RKO (cell line): ENCODE data around the gene ARHGAP6.

Experiments
- DNase-seq: peaks from one replicate; pipeline ENCODE4 v3.0.0-alpha.2; 2016; ENCODE audit warnings: low spot score

The ARHGAP6 gene

DNA sequence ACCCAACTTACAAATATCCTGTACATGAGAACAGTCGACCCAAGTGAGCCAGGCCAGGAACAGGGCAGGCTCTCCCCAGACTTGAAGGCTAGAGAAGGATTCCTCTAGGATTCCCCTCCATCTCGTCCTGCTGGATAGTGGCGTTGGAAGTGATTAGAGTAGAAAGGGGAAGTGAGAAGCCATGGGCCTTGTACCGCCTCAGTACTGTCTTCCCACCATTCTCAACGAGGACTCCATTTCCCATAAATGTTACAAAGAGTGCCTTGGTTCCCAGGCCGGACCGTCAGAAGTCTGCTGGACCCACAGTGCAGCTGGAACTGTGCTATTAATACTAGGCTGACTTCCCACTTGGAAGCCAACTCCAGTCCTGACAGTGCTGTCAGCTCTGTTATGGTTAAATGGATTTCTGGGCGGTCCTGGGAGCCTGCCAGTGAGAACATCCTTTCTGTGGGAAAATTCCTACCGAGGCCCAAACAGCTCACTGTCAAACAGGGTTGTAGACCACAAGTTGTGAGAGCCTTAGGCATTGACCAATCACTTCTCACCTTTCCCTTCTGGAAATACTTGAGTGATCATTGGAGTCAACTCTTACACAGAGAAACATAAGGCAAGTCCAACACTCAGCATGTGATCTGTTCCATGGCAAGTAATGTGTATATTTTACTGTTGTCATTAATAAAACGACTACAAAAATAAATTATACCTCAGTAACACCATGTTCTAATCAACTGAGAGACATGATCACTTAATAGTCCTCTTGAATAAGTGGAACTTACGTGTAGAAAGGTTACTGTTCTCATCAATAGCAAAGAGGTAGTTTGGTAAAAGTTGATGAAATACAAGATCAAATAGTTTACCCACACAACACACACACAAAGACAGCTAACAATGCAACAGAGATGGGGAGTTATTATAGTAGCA, 314.1 kb downstream of the ARHGAP6 start:
- DNase-seq: no peak

DNA sequence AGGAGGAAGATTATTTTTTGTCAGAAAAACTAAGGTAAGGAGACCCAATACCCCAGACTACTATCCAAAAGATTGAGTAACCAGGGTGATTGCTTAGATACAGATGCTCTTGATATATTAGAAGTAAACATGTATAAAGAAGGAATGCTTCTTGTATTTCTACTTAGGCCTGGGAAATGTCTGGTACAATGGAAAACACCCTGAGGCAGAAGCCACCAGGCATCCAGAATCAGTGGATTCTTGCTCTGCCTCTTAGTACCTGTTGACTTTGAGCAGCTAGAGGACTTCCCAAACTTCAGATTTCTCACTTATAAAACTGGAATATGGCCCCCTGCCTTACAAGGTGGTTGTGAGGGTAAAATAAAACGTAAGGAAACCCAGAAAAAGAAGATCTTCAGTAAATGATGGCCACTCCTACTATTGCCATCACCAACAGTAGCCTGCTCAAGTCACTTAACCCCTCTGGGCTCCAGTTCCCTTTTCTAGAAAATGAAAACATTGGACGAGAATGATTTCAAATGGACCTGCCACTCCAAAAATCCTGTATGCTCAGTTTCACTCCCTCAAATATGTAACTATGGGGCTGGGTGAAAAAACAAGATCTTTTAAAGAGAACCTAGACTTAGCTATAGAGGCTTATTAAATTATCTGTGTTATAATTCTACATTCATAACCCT, 315.9 kb downstream of the ARHGAP6 start:
- DNase-seq: no peak

DNA sequence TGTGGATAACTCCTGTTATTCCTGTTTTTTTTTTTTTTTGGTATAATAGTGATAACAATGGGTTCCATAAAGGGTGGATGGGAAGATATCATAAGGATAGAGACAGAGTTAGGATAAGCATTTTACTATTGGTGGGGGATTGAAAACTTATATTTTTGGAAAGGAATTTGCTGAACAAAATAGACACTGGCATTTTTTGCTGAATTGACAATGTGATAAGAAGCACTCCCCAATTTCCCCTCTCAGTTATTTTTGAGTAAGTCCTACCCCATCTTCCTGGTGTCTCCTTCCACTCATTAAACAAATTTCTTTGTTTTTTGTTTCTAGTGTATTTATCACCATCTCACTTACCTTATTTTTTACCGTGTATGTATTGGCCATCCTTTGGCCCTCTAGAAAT, 316.7 kb downstream of the ARHGAP6 start:
- DNase-seq: no peak

DNA sequence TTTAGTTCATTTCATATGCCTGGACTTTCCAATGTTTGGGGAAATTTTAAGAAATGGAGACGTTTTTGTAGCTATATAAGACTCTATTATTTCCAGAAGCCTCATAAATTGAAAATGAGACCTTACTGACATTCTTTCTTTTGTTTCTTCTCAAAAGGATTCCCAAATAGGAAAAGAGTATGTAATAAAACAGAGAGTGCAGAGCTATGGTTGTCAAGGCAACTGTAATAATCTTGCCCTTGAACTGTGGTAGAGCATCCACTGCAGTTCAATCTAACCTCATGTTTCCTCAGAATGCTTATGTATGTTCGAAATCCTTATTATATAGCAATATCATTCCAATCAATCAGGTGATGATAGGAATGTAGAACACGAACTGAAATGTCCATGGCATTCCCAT, 318.4 kb downstream of the ARHGAP6 start:
- no peak for DNase-seq

DNA sequence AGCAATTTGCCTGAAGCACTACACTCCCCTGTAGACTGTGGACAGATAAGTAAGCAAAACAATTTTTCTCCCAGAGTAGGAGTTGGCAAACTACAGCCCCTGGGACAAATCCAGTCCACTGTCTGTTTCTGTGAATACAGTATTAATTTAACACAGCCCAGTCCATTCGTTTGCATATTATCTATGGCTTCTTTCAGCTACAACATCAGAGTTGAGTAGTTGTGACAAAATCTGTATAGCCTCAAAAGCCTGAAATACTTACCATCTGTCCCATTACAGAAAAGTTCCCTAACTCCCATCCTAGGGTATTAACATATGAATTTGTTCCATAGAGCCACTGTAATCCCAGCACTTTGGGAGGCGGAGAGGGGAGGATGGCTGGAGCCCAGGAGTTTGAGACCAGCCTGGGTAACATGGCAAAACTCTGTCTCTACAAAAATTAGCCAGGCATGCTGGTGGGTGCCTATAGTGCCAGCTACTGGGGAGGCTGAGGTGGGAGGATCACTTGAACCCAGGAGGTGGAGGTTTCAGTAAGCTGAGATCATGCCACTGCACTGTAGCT, 319.5 kb downstream of the ARHGAP6 start:
- no peak for DNase-seq

DNA sequence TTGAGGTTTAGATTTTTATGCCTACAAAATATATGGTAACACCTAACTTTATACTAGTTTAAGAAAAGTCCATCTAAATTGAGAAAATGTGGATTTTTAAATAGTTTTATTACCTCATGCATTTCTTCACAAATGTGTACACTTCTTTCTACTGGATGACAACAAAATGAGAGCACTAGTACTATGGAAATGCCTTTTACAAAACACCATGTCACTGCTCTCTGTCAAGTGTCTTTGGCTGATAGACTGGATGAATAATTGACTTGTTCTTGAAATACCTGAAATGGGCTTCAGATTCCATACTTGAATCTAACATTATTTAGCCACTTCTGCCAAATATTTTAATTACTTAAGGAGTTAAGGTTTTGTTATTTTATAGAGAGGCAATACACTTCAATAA, 323.0 kb downstream of the ARHGAP6 start:
- DNase-seq: no peak

DNA sequence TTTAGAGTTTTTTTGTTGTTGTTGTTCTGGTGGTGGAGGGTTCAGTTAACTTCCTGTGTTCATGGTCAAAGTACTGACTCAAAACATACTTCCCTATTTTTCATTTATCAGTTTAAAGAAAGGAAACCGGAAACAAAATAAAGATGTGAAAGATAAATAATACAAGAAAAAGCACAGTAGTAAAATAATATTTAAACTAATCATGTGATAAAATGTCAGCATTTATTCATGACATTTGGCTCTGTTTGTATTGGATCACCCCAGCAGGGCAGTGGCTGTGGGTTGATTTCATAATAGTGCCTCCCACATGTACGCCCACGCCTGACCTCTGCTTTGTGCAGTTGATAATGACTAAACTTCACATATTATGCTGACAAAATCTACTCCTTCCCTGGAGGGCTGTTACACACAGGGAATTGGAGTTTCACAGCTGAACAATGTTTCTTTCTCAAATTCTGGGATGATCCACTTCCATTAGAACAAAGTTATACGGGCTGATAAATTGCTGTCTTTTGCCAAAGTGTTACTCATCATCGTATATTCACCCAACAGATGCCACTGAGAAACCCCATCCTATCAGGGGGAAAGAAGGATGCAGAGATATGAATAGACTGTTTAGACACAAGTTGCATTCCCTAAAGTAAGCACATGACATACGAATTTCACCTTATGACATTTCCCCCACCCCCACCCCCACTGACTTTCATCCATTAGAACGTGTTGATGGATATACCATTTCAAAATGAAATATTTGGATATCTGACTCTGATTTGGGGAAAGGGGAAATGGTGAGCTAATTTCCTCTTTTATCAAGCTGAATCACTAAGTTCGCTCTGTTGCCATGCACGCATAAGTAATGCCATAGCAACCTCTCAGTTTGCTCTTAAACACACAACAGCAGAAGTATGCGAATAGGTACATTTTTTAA, 324.2 kb downstream of the ARHGAP6 start:
- DNase-seq: peak; percentile 20

DNA sequence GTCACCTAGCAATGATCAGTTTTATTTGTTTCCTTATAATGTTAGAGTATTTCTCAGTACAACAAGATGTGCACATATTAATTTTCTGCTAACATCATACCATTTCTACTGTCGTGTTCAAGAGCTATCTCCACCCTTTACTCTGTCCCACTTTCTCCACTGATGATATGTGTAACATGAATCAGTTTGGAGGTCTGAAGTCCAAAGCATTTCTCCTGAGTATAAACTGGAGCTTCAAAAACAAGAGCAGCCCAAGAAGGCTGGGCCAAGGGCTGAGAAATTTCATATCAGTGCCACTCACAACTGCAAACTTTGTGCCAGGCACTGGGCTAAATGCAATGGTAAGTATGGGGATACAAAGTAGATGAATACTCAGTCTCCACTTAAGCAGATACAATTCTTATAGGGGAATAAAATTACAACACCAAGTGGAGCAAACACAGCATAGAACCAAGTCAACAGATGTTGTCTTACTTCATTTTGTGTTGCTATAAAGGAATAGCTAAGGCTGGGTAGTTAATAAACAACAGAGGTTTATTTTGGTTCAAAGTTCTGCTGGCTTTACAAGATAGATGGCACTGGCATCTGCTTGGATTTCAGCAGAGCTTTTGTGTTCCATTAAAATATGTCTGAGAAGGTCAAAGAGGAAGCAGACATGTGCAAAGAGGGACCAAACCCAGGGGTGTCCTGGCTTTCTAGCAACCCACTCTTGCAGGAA, 328.3 kb downstream of the ARHGAP6 start:
- DNase-seq: no peak

DNA sequence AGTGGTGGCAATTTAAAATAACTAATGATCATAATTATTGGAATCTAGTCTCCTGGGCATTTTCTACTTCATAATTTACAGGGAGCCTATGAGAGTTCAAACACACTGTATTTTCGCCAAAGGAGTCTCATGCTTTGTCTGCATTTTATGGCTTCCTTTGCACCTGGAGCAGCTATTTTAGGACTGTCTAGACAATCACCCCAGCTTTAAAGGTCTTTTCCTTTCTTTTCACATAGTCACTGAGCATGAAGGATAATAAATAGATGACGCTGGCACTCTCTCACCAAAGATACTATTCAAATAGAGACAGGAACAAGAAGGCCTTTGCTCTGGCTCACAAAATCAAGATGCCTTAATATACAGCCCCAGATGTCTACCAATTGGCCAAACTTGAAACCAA, 329.5 kb downstream of the ARHGAP6 start:
- no peak for DNase-seq

DNA sequence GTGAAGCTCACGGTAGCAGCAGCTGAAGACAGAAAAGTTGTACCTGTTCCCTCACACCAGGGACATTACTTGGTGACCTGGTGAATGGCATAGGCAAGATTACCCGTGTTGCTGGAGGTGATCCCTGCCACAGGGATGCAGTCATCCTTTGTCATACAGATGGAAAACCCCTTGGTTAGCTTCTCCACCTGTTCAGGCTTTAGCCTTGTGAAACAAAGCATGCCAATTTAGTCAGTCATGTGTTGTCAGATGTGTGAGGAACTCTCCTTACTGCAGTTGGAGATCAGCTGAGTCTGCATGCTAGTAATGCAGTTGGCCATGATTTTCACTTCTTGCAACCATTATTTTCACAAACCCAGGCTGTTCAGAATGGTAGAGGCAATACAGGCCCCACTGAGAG, 331.6 kb downstream of the ARHGAP6 start:
- no peak for DNase-seq

DNA sequence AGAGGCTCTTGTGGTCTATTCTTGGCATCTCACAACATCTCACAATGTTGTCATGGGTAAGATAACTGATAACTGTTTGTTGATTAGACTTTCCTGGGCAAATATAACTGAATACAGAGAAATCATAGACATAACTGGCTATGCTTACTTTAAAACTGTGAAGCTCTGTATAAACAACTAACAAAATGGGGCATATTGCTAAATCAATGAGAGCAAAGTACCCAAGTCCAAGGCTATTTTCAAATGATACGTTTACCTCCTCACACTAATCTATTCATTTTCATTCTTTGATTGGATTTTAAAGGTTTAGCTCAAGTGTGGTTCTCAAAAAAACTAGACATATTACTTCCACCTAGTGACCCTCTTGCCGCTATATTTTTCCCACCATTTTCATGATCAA, 333.9 kb downstream of the ARHGAP6 start:
- no peak for DNase-seq

DNA sequence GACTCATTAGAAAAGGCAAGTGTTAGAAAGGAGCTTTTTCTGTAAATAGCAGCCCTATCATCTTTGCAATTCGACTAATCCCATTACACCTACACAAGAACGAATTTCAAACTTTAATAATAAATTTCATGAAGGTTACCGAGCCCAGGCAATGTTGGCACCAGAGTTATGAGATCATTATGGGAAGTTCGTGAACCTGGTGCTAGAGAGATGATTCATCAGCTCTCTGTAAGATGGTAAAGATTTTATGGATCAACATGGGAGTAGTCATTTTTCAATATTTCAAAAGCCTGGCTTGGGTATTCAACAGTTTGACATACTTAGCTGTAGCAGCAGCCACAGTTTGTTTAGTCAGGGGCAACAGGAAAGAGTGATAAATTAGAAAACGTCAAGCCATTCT, 336.7 kb downstream of the ARHGAP6 start:
- DNase-seq: no peak

DNA sequence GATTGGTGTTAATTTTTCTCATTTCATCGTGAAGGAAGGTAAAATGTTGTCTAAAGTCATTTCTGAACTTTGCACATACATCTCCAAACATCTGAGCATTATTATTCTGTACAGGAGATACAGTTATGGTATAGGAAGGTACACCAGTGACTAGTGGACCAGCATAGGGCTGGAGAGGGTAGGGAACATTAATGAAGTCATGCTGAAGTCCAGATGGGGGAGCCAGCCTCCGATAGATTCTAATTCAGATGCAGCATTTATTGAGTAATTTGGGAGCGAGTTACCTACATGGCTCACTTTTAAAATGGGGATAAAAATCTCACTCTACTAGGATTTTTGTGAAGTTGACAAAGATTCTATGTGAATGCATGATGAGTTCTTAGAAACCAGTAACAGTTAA, 337.6 kb downstream of the ARHGAP6 start:
- no peak for DNase-seq

DNA sequence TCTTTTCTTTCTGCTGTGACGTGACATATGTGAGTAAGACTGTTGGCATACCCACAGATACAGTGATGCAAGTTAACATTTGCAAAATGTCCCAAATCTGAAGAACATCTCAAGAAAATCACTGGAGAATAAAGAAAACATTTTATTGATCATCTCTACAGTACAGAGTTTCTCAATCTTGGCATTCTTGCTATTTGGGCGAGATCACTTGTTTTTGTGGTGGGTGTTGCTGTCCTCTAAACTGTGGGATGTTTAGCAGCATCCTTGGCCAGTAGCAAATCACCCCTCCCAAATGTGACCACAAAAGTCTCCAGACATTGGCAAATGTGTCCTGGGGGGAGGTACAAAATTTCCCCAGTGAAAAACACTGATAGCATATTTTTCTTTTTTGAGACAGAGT, 343.7 kb downstream of the ARHGAP6 start:
- no peak for DNase-seq

DNA sequence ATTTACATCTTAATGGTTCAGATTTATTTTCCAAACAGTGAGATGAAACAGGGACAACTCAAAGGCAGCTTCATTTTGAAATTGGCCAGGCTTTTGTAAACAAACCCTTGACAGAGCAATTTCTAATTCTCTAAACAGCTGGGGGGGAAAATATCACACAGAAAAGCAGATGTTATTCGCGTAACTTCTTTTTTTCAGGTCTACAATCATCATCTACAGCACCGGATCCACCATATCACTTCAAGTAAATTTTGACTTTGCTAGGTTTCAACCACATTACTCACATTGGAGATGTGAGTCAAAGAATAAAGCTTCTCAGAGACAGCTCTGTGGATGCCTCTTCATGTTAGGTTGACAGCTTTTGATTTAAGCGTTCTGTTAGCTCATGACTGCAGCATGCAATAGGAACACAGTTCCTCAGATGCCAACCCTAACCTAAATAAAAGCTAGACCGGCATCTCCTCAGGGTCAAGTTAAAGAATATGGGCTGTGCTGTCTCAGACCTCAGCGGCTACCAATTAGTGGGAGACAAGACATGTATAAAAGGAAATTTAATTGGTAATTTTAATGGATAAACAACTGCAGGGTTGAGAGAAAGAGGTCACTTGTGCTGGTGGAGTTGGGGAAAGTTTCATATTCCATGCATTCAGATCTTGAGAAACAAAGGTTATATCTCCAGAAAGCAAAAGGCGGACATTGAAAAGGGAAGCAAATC, 345.8 kb downstream of the ARHGAP6 start:
- no peak for DNase-seq

DNA sequence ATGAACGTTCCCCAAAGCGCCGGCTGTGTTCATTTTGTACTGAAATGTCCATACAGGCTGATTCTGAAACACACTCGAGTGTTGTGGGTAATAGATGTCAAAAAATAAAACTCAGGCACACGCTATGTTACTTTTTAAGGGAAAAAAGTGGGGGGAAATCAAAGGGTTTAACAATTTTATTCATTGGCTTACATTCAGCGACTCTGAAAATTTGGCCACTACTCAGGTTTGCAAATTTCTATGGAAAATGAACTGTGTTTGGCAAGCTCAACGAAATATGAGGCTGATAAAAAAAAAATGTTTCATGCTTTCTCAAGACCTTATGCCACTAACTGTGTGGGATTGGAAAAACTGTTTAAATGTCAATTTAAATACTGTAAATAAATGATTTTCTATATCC, 354.0 kb downstream of the ARHGAP6 start:
- DNase-seq: no peak

DNA sequence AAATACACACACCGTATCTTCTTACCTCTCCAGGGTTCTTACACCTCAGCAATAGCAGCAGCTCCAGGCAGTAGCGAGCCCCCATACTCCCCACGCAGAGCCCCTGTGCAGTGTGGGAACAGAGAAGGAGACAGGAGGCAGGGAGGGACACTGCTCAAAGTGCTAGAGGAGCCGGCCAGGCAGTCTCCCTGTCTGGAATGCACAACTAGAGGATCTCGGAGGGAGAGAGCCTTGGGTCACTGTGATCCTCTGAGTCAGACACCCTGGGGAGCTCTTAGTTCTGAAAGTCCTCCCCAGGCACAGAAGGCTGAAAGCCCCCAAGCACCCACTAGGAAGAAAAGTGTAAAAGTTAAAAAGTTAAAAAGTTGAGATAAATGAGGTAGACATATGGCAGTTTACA, 356.5 kb downstream of the ARHGAP6 start:
- no peak for DNase-seq

DNA sequence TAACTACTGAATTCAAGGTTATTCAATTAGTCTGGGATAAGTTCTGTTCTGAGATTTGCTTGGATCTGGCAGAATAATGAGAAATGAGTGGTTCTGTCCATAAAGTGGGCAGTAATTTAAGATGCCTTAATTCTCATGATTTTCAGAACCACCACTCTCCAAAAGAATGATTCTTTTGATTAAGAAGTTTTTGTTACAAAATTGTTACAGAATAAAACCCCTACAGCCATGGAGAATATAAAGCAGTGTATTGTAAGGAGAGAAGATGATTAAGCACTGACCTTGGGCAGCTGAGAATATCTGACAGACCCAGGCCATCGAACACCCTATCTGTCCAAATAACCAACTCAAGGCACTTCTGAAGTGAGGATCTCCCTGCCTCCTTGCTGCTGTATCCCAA, 360.1 kb downstream of the ARHGAP6 start:
- DNase-seq: no peak

DNA sequence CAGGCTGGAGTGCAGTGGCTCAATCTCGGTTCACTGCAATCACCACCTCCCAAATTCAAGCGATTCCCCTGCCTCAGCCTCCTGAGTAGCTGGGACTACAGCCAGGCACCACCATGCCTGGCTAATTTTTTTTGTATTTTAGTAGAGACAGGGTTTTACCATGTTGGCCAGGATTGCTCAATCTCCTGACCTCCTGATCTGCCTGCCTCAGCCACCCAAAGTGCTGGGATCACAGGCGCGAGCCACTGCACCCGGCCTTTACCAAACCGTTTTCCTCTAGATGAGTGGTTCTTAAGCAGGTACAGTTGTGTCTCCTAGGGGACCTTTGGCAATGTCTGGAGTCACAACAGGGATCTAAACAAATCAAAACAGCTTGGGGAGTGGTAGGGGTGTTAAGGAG, 360.9 kb downstream of the ARHGAP6 start:
- DNase-seq: no peak

DNA sequence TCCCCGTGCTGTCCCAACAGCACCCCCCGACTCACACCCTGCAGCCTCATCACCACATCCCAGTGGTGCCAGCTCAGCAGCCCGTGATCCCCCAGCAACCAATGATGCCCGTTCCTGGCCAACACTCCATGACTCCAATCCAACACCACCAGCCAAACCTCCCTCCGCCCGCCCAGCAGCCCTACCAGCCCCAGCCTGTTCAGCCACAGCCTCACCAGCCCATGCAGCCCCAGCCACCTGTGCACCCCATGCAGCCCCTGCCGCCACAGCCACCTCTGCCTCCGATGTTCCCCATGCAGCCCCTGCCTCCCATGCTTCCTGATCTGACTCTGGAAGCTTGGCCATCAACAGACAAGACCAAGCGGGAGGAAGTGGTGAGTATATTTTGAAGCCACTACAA, 367.1 kb downstream of the ARHGAP6 start:
- no peak for DNase-seq

DNA sequence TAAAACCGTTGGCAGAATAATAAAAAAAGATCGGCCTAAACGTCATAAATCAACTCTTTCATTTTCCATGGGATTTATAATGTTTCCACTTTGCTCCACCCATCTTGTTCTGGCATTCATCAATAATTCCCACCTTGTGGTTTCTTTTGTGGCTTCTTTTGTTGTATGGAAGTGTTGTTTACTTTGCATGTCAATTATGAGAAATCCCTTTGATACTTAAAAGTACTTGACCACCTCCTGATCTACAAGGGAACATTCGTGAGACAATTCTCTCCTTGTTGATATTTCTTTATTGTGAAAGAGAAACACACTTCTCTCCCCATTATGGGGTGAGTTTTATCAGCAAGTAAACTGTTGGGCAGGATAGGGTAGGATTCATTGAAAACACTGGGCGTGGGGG, 369.7 kb downstream of the ARHGAP6 start:
- DNase-seq: no peak
